RPMI8226 (cell line): ENCODE measurements around the gene C1QTNF1.
"Not testable (repeated sequence)": the region's sequence is repeated elsewhere in the genome, so short reads cannot be mapped to it uniquely, and the experiment has no call there.

Experiments used
- DNase-seq: peaks from one replicate; pipeline ENCODE4 v3.0.0-alpha.2; 2015

C1QTNF1 gene

DNA sequence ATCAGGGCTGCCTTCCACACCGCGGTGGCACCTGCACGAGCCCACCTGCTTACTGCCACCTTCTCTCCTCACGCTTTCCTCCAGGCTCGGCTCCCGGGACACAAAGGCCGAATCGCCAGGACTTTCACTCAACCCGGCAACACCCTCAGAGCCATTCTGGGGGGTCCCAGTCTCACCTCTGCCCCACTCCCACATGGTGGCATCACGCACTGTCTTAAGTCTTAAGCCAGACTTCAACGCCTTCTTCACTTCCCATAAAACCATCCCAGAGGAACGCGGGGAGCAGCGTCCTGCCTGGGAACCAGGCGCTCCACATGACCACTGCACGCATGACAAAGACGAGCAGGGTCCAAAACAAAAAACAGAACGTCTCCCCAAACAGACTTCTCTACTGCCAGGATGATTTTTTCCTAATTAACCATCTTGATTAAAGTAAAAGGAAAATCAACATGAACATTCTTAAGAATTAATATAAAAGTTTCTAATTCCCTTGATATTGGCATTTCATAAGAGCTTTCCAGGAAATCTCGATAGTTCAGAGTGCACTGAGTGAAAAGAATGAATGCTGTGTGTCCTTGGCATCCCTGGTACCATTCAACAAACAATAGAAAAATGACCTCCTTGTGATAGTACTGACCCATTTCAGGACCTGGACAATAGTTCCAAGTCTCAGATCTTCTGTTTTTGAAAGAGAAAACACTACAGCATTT lies 17.0 kb upstream of the C1QTNF1 start:
- no peak for DNase-seq

DNA sequence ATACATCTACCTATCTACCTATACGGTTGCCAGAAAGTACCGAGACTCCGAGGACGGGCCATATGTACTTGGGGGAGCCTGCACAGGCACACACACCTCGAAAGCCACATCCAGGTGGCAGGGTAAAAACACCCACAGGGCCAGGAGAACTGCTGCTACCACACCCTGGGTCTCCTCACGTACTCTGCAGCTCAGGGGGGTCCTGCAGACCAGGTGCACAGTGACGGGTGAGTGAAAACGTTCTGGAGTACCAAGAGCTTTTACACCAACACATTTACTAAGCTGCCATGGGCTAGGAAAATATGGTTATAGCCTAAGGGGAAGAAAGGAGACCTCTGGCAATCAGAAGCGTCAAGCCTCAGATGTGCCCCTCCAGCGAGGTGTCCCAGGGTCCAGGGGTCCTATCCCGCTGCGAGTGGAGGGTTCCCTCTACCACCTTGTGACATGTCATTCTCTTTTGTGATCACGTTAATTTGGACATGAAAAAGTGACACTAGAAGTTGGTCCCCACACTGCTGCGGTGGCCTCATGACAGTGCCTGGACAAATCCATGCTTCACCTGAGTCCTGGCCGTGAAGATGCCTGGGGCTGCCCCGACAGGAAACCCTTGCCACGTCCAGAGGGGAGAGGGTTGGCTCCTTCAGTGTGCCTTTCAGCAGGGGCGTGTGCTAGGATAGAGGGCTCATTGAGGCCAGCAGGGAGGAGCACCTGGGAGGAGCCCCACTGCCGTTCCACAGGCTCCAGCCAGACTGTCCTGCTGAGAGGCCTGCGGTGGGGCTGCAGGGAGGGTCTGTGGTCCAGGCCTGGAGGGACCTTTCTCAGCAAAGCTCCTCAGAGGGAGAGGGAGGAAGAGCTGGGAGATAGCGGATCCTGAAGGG lies 16.2 kb upstream of the C1QTNF1 start:
- no peak for DNase-seq

DNA sequence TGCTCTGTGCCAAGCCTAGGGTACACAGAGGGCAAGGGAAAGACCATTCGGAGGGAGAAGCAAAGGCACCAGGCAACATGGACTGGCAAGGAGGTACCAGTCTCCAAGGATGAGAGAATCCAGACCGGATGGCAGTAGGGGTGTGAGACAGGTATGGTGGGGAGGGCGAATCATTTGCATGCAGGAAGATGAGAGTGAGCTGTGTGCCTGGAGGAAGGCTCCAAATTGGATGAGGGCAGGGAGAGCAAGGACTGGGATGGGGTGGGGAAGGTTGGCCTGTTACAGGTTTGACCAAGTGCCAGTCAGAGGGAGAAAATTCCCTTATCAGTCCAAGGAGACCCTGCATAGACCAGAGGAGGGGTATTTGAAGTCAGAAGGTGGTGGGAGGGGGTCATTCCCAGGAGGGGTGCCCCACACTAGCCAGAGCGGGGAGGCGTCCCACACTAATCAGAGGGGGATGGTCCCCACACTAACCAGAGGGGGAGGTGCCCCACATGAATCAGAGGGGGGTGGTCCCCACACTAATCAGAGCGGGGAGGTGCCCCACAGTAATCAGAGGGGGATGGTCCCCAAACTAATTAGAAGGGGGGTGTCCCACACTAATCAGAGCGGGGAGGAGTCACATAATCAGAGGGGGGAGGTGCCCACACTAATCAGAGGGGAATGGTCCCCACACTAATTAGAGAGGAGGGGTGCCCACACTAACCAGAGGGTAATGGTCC lies 15.1 kb upstream of the C1QTNF1 start:
- DNase-seq: no peak

DNA sequence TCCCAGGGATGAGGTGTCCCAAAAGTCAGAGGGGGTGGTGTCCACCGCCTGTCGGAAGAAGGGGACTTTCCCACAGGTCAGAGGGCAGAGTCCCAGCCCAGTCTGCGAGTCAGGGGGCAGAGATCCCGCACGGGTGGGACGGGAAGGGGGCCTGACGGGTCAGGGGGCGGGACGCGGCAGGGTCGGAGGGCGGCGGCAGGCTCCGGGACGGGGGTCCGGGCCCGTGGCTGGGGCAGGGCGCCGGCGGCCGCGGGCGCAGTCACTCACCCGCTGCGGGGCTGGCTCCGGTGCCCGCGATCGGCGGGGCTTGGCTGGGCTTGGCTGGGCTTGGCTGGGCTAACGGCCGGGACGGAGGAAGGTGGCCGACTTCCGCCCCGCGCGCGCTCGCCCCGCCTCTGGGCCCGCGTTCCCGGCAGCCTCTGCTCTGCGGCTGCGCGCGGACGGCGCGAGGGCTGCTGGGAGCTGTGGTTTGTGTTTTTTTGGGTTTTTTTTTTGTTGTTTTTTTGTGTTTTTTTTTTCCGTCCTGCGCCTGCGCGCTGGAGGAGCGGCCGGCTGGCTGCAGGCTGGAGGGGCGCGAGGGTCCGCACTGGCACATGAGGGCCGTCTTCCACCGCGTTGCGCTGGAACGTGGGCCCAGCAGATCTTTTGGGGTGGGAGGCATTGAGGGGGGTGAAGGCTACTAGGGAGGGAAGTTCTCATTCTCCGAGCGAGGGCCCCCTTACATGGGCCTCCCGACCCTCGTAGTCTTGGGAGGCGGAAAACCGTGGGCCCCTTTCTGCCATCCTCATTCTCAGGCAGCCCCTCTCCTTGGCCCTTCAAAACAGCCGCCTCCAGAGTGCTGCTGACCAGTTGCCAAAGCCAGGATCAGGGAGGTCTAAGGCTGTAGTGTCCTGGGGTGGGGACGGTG lies 14.3 kb upstream of the C1QTNF1 start, which contains the start of gene CANT1:
Gene CANT1, minus strand, starts transcription at position 368 of the 907 bp plus-strand sequence. CDS start 12,142 bp downstream, outside the sequence.
- DNase-seq: peak; percentile 91

- no peak for DNase-seq
These were observed 13.7 kb upstream of the C1QTNF1 start for GRCh38 chr17:79010304-79010646.

GRCh38 chr17:79011451-79012147 lies 12.4 kb upstream of the C1QTNF1 start:
- DNase-seq: no peak

GRCh38 chr17:79012563-79013134 lies 11.3 kb upstream of the C1QTNF1 start:
- no peak for DNase-seq

DNA sequence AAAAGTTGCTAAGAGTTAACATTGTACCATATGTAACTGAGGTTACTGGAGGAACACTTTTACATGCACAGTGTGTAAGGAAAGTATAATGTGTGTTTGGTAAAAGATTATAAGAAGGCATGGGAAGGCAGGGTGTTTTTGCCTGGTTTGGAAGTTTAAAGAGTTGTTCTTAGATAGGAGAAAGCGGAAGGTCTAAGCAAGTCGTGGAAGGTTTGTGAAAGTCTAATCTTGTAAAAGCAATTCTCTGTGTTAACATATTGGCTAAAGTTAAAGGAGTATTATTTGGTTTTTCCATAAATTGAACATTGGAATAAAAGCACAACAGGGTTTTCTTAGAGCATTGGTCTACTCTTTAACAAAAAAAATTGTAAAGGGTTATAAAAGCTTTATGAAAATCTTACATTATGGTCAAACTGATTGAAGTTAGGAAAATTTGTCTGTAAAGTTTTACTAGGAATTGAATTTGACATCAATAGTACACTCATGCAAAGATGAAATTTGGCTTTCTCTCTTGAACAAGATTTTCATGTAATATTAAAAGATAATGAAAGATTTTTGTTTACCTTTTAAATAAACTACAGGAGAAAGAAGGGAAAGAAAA lies 9.7 kb upstream of the C1QTNF1 start:
- DNase-seq: no peak

- DNase-seq: no peak
These were observed 6.2 kb upstream of the C1QTNF1 start for GRCh38 chr17:79017546-79018369.

- DNase-seq: no peak
These were observed 5.6 kb upstream of the C1QTNF1 start for GRCh38 chr17:79018370-79018695.

DNA sequence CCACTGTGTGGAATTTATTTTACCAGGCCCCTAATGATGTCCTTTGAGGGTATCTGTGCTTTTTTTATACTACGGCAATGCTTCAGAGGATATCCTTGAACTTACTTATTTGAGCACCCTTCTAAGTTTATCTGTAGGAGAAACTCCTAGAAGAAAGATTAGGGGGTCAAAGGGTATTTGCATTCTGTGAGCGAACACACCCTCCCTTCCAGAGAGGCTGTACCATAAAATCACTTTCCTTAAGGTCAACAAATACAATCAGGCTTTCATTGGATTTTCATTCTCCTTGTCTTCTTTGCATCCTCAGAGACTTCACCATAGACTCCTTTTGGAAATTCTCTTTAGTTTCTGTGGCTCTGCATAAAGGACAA lies 4.7 kb upstream of the C1QTNF1 start:
- no peak for DNase-seq

DNA sequence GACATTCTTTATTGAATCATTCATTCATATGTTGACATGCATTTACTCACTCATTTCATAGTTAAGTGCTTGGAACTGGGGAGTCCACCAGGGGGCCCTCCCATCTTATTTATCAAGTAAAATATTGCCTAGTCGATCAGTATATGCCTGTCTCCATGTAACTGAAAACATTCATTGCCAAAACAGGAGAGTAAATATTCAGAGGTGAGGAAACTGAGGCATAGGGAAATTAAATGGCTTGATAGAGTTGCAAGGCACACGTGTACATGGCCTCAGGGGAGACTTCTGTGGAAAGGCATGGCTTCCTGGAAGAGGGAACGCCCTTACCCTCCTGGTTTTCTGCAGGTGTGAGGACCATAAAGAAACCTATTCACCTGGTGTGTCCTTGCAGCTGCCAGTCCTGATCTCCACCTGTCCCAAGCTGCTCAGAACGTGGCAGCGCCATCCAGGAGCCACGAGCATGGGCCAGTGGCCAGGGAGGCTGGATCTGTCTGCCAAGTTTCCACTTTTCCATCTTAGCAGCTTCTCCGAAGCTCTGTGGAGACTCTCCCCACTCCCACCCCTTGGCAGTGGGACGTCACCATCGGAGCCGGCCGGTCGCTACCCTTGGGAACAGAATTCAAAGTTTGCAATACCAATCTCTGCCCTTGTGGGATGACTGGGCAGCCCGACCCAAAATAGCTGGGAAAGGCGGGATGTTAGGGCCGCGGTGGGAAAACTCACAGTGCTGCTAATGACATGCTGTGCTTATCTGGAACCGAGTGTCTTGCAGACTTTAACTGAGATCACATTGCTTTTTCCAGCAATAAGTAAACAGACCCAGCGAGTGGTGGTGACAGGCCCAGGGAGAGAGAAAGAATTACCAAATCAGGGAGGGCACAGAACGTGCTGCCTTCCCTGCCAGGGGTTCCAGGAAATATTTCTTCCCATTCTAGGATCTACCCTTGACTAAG lies 4.1 kb upstream of the C1QTNF1 start:
- DNase-seq: peak; percentile 60

GRCh38 chr17:79020631-79021301 lies 3.2 kb upstream of the C1QTNF1 start:
- DNase-seq: no peak

GRCh38 chr17:79021929-79022328 lies 2.0 kb upstream of the C1QTNF1 start:
- not testable (repeated sequence) for DNase-seq

- no peak for DNase-seq
These were observed 1.4 kb upstream of the C1QTNF1 start for GRCh38 chr17:79022507-79022991.

DNA sequence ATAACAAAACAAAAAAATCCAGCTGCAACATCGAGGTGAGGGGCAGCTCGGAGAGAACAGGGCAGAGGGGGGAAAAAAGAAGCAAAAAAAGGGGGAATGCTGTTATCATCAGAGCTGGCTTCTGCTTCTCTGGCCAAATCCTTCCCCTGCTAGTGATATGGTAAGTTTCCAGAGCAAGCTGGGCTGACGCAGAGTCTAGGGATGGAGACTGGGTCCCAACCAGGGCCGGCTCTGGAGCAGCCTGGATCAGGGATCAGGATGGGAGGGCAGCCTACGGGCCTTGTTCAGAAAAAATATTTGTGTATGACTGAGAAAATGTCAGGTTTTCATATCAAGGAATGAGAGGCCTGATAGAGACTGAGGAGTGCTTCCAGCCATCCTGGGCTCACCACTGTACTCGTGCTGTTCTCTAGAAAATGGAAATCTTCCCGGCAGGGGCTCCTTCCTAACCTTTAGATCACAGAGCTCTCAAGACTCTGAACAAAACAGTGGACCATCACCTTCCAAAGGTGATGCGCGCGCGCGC lies 726 bp upstream of the C1QTNF1 start:
- no peak for DNase-seq

DNA sequence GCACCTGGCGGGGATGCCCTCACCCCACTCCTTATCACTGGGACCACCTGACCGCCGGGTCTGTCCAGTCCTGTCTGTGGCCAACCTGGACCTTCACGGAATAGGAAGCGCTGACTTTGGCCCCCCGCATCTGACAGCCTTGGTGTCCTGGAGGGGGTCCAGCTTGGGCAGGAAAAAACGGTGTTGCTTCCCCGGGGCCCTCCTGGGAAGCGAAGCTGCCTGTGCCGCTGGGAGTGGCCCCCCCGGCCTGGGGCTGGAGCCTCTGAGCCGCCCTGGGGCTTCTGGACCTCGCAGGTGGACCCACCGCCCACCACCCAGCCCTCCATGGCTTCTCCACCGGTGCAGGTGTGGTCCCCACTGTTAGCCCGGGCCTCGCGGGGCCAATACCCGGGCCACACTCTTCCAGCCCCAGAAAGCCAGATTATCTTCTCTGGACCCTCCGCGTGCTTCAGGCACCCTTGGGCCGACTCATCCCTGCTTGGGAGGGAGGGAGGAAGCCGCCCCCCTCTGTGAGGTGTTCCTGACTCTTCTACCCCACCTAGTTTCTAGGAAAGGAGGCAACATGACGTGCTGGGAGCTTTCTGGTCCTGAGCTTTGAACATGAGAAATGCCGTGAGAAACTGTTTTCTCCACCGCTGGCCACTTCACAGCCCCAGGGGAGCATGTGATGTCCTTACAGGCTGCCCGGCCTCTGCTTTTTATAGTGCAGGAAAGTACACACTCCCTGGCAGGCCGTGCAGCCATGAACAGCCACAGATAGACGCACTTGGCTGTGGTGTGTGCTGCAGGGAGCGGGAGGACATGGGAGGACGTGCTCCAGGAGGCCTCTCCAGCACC lies 1.1 kb downstream of the C1QTNF1 start:
- DNase-seq: no peak
